Measurements from ENCODE around the gene PSMD2.

DNA sequence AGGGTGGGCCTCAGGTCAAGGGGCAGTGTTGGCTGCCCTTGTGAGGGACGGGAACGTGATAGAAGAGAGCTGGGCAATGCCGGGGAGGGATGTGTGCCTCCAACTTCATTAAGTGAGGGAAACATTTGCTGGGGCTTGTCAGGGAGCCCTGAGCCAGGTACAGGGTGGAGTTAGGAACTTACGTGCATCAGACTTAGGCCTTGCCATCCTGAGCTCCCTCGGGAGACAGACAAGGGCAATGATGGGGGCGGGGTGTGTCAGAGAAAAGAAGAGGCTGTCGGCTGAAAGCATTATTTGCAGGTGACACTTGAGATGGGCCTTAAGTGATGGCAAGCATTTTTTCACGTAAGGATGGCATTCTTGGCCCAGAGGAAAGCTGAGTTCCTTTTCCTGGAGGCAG, 40.0 kb downstream of the PSMD2 start:
- TF ChIP-seq, protein P1, sequence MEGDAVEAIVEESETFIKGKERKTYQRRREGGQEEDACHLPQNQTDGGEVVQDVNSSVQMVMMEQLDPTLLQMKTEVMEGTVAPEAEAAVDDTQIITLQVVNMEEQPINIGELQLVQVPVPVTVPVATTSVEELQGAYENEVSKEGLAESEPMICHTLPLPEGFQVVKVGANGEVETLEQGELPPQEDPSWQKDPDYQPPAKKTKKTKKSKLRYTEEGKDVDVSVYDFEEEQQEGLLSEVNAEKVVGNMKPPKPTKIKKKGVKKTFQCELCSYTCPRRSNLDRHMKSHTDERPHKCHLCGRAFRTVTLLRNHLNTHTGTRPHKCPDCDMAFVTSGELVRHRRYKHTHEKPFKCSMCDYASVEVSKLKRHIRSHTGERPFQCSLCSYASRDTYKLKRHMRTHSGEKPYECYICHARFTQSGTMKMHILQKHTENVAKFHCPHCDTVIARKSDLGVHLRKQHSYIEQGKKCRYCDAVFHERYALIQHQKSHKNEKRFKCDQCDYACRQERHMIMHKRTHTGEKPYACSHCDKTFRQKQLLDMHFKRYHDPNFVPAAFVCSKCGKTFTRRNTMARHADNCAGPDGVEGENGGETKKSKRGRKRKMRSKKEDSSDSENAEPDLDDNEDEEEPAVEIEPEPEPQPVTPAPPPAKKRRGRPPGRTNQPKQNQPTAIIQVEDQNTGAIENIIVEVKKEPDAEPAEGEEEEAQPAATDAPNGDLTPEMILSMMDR (IDR thresholded peaks at IDR 0.05), result no peak
- TF ChIP-seq POLR2A (IDR thresholded peaks at IDR 0.05), result no peak
